Astrocyte of the spinal cord (primary cell): ENCODE data around the gene IDI2.
"Not testable (repeated sequence)": the region's sequence is repeated elsewhere in the genome, so short reads cannot be mapped to it uniquely, and the experiment has no call there.

Source experiments
- DNase-seq: peaks from one replicate; pipeline ENCODE4 v3.0.0; 2011; ENCODE audit warnings: low read depth, low spot score
- H3K4me3 ChIP-seq: 2 replicates; pipeline ENCODE4 v1.5.1; 2011; ENCODE audit warnings: low read depth, mild to moderate bottlenecking, low read length, moderate library complexity
- in situ Hi-C: cut with HindIII; loops from 2 replicates; pipeline ENCODE4 v1.10.0; 2017; ENCODE audit warnings: low sequenced_read_pairs
- TF ChIP-seq, protein P1 (sequence below): IDR thresholded peaks from 2 replicates; pipeline ENCODE4 v1.5.1; 2012; ENCODE audit warnings: low read depth, mild to moderate bottlenecking, low read length, inconsistent platforms

IDI2 gene

GRCh38 chr10:1010703-1011102, 15.0 kb downstream of the IDI2 start:
- no peak overlapping the region for H3K4me3 ChIP-seq
- in situ Hi-C loops, result no loop called here
- TF ChIP-seq, protein P1, sequence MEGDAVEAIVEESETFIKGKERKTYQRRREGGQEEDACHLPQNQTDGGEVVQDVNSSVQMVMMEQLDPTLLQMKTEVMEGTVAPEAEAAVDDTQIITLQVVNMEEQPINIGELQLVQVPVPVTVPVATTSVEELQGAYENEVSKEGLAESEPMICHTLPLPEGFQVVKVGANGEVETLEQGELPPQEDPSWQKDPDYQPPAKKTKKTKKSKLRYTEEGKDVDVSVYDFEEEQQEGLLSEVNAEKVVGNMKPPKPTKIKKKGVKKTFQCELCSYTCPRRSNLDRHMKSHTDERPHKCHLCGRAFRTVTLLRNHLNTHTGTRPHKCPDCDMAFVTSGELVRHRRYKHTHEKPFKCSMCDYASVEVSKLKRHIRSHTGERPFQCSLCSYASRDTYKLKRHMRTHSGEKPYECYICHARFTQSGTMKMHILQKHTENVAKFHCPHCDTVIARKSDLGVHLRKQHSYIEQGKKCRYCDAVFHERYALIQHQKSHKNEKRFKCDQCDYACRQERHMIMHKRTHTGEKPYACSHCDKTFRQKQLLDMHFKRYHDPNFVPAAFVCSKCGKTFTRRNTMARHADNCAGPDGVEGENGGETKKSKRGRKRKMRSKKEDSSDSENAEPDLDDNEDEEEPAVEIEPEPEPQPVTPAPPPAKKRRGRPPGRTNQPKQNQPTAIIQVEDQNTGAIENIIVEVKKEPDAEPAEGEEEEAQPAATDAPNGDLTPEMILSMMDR, result no peak
- DNase-seq, result no peak

DNA sequence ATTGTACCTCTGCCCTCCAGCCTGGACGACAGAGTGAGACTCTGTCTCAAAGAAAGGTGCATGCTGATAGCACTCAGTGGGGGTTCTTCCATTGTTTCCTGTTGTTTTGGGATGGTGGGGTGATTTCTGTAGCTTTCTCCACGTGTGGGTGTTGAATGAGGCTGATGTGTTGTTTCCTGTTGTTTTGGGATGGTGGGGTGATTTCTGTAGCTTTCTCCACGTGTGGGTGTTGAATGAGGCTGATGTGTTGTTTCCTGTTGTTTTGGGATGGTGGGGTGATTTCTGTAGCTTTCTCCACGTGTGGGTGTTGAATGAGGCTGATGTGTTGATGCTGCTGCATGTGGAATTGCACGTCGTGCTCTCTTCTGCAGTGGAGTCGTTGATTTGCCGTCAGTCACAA, 15.7 kb downstream of the IDI2 start:
- DNase-seq, in situ Hi-C loops, H3K4me3 ChIP-seq: not testable (repeated sequence)

DNA sequence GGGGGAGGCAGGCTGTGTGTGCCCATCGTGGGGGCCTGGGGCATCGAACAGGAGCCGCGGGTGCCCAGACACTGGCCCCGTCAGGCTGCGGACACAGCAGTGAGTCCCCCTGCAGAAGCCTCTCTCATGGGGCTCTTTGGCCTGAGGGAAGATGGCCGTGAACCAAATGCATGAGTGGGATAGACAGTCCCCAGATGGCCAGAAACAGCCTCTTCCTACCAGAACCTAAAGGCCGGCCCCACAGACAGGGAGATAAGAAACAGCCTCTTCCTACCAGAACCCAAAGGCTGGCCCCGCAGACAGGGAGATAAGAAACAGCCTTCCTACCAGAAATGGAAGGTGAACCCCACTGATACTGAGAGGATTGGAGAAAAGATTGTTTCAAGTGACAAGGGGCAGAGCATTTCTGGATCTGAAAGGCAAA, 16.6 kb downstream of the IDI2 start:
- TF ChIP-seq, protein P1, result no peak
- DNase-seq, result no peak
- H3K4me3 ChIP-seq, result no peak overlapping the region
- in situ Hi-C loops, result no loop called here

- TF ChIP-seq, protein P1, result no peak
- no peak overlapping the region for H3K4me3 ChIP-seq
- in situ Hi-C loops, result no loop called here
- DNase-seq, result no peak
These were observed 18.1 kb downstream of the IDI2 start for GRCh38 chr10:1007583-1007982.

- TF ChIP-seq, protein P1, result no peak
- in situ Hi-C loops, result no loop called here
- H3K4me3 ChIP-seq, result no peak overlapping the region
- DNase-seq, result no peak
These were observed 19.1 kb downstream of the IDI2 start for GRCh38 chr10:1006573-1006972.

DNA sequence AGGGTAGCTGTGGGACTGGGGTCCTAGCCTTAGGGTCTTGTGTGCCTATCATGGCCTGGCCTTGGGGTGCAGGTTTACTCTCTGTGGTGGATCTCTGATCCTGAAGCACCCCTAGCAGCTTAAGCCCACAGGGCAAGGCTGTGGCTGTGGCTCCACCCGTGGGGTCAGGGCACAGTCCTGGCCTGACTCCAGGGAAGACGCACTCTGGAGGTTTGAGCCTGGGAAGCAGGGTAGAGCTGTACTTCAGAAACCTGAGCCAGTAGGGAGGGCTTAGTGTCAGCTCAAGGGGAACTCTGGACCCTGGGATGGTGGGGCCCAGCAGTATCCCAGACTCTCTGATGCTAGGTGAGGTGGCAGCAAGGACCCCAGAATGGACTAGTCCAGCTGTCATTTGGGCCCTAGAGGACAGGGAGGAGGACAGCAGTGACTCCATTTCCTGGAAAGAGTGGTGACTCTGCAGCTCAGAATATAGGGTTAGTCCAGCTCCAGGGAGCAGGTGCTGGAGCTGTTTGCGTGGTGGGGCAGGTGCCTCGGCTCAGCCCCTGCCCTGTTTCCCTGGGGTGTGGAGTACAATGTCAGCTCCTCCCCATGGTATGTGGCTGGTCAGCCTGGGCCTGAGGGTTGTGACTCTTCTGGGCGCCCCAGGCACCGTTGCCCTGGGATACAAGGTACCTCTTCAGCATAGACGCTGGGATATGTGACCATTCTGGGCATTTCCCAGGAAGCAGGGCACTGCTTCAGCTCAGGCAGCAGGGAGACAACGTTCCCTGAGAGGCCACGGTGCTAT, 21.6 kb downstream of the IDI2 start:
- TF ChIP-seq, protein P1, result no peak
- in situ Hi-C loops, result no loop called here
- no peak for DNase-seq
- H3K4me3 ChIP-seq, result no peak overlapping the region

DNA sequence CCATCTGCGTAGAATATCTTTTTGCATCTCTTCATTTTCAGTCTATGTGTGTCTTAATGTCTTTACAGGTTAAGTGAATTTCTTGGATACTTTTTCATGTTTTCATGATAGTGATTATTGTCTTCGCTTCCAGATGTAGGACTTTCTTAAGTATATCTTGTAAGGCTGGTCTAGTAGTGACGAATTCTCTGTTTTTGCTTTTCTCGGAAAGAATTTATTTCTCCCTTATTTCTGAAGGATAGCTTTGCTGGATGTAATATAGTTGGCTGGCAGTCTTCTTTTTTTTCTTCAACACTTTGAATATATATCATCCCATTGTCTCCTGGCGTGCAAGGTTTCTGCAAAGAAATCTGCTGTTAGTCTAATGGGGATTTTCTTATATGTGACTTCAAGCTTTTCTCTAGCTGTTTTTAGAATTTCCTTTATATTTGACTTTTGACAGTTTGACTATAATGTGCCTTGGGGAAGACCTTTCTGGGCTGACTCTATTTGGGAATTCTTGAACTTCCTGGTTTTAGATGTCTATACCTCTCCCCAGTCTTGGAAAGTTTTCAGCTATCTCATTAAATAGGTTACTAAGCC, 23.1 kb downstream of the IDI2 start:
- TF ChIP-seq, protein P1, result no peak
- no peak overlapping the region for H3K4me3 ChIP-seq
- no peak for DNase-seq
- in situ Hi-C loops, result no loop called here
